Activated CD8-positive, alpha-beta T cell treated with anti-CD3 and anti-CD28 coated beads for 36 hours (primary cell): Measurements from ENCODE around the gene HOXA10. TPM values are rescaled to one million over a fixed set of nuclear protein-coding genes. Genes with fewer than 3 reads are reported as not detected.

Experiments
- ATAC-seq: fragments of 200-7000 bp; cut with Tn5 transposase; one replicate; pipeline ENCODE4 v1.10.0; 2021; ENCODE audit warnings: mild to moderate bottlenecking, moderate library complexity
- CTCF ChIA-PET: fragments of 350-600 bp; sonication (Branson Sonifier 250); formaldehyde crosslinking; loops from one replicate; lab custom pipeline; 2021; ENCODE audit warnings: antibody characterized with exemption; lab: Charles Lee
- POLR2A ChIA-PET: fragments of 350-600 bp; sonication (Branson Sonifier 250); formaldehyde crosslinking; loops from one replicate; lab custom pipeline; 2021; ENCODE audit warnings: antibody characterized with exemption; lab: Charles Lee
- DNase-seq: peaks from one replicate; pipeline ENCODE4 v3.0.0-alpha.2; 2020
- H3K27ac Mint-ChIP-seq: one replicate; pipeline ENCODE4 v1.8.0; 2021; ENCODE audit warnings: mild to moderate bottlenecking, mixed read lengths
- H3K27me3 Mint-ChIP-seq: one replicate; pipeline ENCODE4 v1.8.0; 2021; ENCODE audit warnings: mixed read lengths
- H3K36me3 Mint-ChIP-seq: one replicate; pipeline ENCODE4 v1.8.0; 2021; ENCODE audit warnings: low read depth, mixed read lengths
- H3K4me1 Mint-ChIP-seq: one replicate; pipeline ENCODE4 v1.8.0; 2021; ENCODE audit warnings: low read depth, mixed read lengths
- H3K4me3 Mint-ChIP-seq: one replicate; pipeline ENCODE4 v1.8.0; 2021; ENCODE audit warnings: mild to moderate bottlenecking, moderate library complexity, mixed read lengths
- H3K9me3 Mint-ChIP-seq: one replicate; pipeline ENCODE4 v1.8.0; 2021; ENCODE audit warnings: mixed read lengths
- CTCF ChIP-seq: fragments of 200-600 bp; IDR thresholded peaks from one replicate; pipeline ENCODE4 v1.8.0; 2022; ENCODE audit warnings: antibody characterized with exemption, mild to moderate bottlenecking
- intact Hi-C: fragments of 100-400 bp; cut with micrococcal nuclease; formaldehyde crosslinking; loops from one replicate; pipeline ENCODE4 v1.10.0; 2022
- total RNA-seq, 2 experiments: library from RNA; stranded (reverse); gene quantifications; one replicate each; pipeline ENCODE4 v1.2.3, GENCODE V29; 2021

HOXA10 gene
- not detected for total RNA-seq

- no peaks in the 10 kb centered on the region for H3K9me3 Mint-ChIP-seq
- no peaks in the 10 kb centered on the region for H3K36me3 Mint-ChIP-seq
- CTCF ChIA-PET, result interaction anchor here (1.3 to 10.4 kb wide), 5 partner anchors 10 to 22 kb away, joined by 4 to 61 read pairs (median 8); partner anchors contain the start of gene HOXA11
- no peak for DNase-seq
- TF ChIP-seq CTCF, result no peak
- peaks cover 70% of the 10 kb centered on the region for H3K27me3 Mint-ChIP-seq
- intact Hi-C loops, result loop anchor here (5.0 kb wide), 1 partner anchor 68 kb away; the partner anchor contains the start of gene EVX1
- no peak for ATAC-seq
- peak within 1 kb of the TSS; percentile 35 for H3K4me3 Mint-ChIP-seq
- POLR2A ChIA-PET, result interaction anchor here (0.6 kb wide), 1 partner anchor 533 kb away, joined by 3 read pairs; no protein-coding TSS in a partner anchor
- H3K27ac Mint-ChIP-seq, result no peak within 1 kb of the TSS
- H3K4me1 Mint-ChIP-seq, result peaks cover 15% of the 10 kb centered on the region
These were observed at the start of gene HOXA10 for GRCh38 chr7:27173956-27174873. HOXA10 (minus strand) TSS chr7:27174320; CDS start chr7:27174306, 14 bp downstream.

GRCh38 chr7:27221201-27221797 is 47.2 kb upstream of the HOXA10 start:
- CTCF ChIA-PET, result interaction anchor here (0.7 kb wide), 1 partner anchor 10 kb away, joined by 3 read pairs; no protein-coding TSS in a partner anchor
- H3K4me3 Mint-ChIP-seq, result no peak overlapping the region
- intact Hi-C loops, result no loop called here
- H3K9me3 Mint-ChIP-seq, result no peaks in the 10 kb centered on the region
- ATAC-seq (peak; percentile 39), DNase-seq (no peak)
- H3K4me1 Mint-ChIP-seq, result no peaks in the 10 kb centered on the region
- H3K27me3 Mint-ChIP-seq, result peaks cover 58% of the 10 kb centered on the region
- TF ChIP-seq CTCF, result no peak
- H3K36me3 Mint-ChIP-seq, result no peaks in the 10 kb centered on the region
- POLR2A ChIA-PET, result no interaction called here
- no peak overlapping the region for H3K27ac Mint-ChIP-seq

GRCh38 chr7:27220440-27220955 is 46.4 kb upstream of the HOXA10 start:
- ChIA-PET POLR2A (no interaction called here), CTCF (no interaction called here)
- Mint-ChIP-seq H3K4me1 (no peaks in the 10 kb centered on the region), H3K4me3 (no peak overlapping the region), H3K9me3 (no peaks in the 10 kb centered on the region), H3K27ac (no peak overlapping the region), H3K36me3 (no peaks in the 10 kb centered on the region), H3K27me3 (peaks cover 62% of the 10 kb centered on the region)
- DNase-seq, result no peak
- no peak for ATAC-seq
- no peak for TF ChIP-seq CTCF
- intact Hi-C loops, result no loop called here

GRCh38 chr7:27219821-27220220 is 45.7 kb upstream of the HOXA10 start:
- H3K27me3 Mint-ChIP-seq, result peaks cover 61% of the 10 kb centered on the region
- POLR2A ChIA-PET, result interaction anchor here (0.6 kb wide), 1 partner anchor 27 kb away, joined by 3 read pairs; no protein-coding TSS in a partner anchor
- ATAC-seq (no peak), DNase-seq (no peak)
- H3K36me3 Mint-ChIP-seq, result no peaks in the 10 kb centered on the region
- H3K27ac Mint-ChIP-seq, result no peak overlapping the region
- H3K4me1 Mint-ChIP-seq, result no peaks in the 10 kb centered on the region
- CTCF ChIA-PET, result no interaction called here
- no peaks in the 10 kb centered on the region for H3K9me3 Mint-ChIP-seq
- TF ChIP-seq CTCF, result no peak
- H3K4me3 Mint-ChIP-seq, result no peak overlapping the region
- intact Hi-C loops, result no loop called here
